ENCODE measurements around the gene ARL8A.
"Not testable (repeated sequence)": the region's sequence is repeated elsewhere in the genome, so short reads cannot be mapped to it uniquely, and the experiment has no call there.

Gene ARL8A

DNA sequence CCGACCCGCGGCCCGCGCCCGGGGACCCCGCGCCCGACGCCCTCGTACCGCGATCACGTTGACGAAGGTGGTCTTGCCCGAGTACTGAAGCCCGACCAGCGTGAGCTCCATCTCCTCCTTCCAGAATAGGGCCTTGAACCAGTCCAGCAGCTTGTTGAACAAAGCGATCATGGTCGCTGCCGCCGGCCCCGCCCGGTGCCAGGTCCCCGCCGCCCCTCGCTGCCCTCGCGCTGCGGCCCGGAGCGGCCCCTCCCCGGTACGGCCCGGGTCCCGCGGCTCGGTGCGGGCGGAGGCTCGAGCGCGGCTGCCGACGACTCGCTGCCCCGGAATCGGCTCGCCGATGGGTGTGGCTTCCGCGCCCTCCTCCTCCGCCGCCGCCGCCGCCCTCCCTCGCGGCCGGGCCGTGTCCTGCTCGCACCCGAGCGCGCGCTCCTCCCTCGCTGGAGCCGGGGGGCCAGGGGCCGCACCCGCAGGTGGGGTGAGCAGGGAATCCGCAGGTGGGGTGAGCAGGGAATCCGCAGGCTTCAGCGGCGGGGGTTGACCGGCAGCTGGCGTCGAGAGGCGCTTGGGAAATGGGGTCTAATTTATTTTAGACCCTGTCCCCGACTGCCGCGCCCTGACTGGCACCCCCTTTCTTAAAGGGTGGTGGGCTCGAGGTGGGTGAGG lies at the start of gene ARL8A:
ARL8A (minus strand) TSS at position 336 of the 666 bp plus-strand sequence; CDS start at position 171, 165 bp downstream.
- DNase-seq: peak; percentile 77

DNA sequence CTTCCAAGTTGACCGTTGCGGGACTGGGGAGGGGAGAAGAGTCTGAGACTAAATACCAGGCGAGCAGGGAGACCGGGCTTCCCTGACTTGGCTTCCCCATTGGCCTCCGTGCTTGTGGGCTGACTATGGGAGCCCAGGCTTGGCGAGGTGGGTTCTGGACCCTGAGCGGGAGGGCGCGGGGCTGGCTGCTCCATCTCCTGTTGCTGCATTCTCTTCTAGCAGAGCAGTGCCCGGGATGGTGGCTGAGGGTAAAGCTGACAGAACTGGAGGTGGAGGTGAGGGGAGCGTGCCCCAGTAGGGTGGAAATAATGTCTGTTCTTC lies 49.8 kb upstream of the ARL8A start:
- DNase-seq: no peak

GRCh38 chr1:202193614-202194327 lies 49.2 kb upstream of the ARL8A start, which contains the start of gene LGR6:
LGR6 (plus strand) TSS chr1:202193799; CDS start chr1:202193990, 191 bp downstream.
- DNase-seq: no peak

- peak; percentile 86 for DNase-seq
Measured at GRCh38 chr1:202192770-202193613, 48.5 kb upstream of the ARL8A start.

- not testable (repeated sequence) for DNase-seq
Measured at GRCh38 chr1:202191391-202191790, 46.9 kb upstream of the ARL8A start.

DNA sequence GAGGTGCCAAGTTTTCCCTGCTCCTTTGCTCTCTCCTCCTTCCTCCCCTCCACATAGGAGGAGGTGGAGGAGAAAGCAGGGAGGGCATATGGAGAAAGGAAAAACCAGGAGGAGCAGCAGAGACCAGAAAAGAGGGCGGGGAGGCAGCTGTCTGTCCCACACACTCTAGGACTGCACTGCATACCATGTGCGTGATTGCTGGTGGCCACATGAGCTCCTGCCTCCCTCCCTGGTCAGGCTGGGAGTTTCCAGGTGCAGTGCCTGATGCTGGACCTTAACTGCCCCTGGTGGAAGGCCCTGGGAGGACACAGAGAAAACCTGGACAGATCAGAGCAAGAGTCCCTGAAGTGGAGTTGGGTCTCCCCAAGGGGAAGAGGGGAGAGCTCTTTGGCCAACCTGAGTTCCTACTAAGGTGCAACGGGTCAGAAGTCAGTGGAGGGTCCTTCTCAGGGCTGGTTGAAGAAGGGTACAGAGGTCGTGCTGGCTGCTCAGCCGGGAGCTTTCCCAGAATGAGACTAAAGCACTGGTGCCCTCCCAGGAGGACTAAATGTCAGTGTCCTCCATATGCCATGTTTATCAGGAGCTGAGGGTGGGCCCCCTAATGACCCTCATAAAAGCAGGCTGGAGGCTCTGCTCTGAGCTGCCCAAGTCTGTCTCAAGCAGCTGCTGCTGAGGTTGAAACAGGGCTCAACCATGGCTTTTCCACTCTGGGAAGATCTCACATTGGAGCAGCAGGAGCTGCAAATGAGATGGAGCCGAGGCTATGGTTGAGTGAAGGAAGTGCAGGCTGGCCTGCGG lies 45.6 kb upstream of the ARL8A start:
- DNase-seq: peak; percentile 58

DNA sequence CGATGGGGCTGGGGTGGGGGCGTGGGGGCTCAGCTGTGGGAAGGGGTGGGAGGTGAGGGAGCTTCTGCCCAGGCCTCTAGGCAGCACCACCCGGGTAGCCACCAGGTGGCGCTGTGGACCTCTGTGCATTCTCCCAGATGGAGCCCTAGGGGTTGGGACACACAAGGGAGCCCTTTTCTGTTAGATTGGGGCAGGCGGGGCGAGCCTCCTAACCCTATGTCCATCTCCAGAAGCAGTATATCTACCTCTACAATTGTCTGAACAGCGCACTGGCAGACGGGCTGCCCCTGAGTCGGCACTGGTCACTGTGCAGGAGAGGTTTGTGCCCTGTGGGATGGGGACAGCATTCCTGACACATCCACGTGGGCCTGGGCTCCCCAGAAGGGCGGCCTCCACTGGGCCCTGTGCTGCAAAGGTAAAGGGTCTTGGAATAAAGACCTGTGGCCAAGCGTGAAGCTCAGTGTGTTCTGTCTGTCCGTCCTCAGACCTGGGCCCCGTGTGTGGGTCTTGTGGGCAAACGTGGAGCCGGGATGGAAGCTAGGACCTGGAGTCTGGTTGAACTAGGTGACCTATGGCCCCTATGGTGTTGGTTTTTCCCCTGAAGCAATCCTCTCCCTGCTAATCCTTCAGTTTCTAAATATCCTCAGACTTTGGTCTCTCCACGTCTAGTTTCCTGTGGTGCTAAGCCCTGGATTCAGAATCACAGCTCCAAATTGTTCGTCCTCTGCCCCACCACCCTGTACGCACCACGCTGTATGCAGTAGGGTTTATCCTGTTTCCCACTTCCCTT lies 44.7 kb upstream of the ARL8A start:
- DNase-seq: peak; percentile 93

GRCh38 chr1:202187697-202188407 lies 43.3 kb upstream of the ARL8A start:
- DNase-seq: no peak

DNA sequence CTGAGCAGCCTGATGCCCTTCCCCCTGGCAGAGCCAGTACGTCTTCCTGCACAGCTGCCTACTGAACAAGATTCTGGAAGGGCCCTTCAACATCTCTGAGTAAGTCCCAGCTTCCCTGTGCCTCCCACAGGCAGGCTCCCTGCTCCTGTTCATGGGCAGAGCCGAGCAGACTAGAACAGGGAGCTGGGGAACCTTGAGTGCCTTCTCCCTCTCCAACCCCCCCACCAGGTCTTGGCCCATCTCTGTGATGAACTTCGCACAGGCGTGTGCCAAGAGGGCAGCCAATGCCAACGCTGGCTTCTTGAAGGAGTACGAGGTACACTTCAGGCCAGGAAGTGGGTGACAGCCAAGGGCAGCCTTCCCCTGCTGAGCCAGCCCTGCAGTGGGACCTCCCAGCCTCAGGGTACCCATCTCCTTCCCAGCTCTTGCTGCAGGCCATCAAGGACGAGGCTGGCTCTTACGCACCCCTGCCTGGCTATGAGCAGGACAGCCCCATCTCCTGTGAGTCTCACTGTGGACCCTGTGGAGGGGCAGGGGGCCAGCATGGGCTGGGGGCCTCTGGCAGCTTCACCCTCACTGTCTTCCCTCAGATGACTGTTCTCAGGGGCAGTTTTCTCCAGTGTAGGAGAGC lies 42.6 kb upstream of the ARL8A start:
- DNase-seq: no peak

DNA sequence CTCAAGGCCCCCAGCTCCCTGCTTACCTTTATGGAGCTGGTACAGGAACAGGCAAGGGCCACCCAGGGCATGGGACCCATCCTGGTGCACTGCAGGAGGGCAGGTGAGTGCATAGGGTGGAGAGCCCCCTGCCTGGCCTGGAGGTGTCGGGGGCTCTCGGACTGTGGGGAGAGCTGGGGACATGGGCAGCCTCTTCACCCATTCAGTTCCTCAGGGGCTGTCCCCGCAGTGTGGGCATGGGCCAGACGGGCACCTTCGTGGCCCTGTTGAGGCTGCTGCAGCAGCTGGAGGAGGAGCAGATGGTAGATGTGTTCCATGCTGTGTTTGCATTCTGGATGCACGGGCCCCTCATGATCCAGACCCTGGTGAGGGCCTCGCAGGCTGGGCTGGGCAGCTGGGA lies 41.8 kb upstream of the ARL8A start:
- no peak for DNase-seq

DNA sequence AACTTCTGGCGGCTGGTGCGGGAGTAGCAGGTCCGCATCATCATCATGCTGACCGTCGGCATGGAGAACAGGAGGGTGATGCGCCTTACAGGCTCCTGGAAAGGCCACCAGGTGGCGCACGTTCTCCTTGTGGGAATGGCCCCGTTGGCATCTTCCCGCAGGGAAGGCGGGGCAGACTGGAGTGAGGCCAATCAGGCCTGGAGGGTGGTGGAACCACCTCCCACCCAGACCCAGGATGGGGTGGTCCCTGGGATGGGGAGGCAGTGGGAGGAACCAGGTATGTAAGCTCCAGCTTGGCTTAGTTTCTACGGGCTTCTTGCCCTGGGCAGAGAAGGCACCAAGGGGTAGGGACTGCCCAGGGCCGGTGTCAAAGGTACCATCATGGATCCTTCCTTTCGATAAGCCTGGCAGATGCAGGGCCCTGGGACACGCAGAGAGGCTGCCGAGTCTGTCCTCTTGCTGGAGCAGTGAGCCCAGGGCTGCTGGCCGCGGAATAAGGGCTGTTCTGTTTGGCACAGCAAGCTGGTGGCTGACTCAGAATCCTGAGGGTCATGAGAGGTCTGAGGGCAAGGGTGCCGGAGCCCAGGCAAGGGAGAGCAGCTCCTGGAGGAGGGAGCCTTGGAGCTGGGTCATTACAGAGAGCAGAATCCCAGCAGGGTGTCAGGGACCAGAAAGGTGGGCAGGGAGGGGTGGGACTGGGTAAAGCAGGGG lies 40.4 kb upstream of the ARL8A start:
- peak; percentile 99 for DNase-seq

- peak; percentile 85 for DNase-seq
Measured at GRCh38 chr1:202182040-202182877, 37.7 kb upstream of the ARL8A start.

DNA sequence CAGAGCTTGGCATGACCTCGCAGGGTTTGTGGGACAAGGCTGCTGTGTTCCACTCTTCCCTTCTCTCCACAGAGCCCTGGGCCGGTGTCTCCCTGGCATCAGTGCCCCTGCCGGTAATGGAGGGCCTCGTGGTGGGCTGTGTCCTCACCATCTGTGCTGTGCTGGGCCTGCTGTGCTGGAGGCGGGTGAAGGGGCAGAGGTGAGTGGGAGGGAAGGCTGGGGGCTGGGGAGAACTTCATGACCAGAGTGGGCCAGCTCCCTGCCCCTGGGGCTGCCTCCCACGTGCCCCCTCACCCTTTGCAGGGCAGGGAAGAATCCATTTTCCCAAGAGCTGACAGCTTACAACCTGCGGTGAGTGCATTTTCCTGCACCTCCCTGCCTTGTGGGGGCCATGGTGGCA lies 37.0 kb upstream of the ARL8A start:
- DNase-seq: no peak

GRCh38 chr1:202180751-202181139 lies 36.2 kb upstream of the ARL8A start:
- not testable (repeated sequence) for DNase-seq

- no peak for DNase-seq
Measured at GRCh38 chr1:202179828-202180750, 35.6 kb upstream of the ARL8A start.

DNA sequence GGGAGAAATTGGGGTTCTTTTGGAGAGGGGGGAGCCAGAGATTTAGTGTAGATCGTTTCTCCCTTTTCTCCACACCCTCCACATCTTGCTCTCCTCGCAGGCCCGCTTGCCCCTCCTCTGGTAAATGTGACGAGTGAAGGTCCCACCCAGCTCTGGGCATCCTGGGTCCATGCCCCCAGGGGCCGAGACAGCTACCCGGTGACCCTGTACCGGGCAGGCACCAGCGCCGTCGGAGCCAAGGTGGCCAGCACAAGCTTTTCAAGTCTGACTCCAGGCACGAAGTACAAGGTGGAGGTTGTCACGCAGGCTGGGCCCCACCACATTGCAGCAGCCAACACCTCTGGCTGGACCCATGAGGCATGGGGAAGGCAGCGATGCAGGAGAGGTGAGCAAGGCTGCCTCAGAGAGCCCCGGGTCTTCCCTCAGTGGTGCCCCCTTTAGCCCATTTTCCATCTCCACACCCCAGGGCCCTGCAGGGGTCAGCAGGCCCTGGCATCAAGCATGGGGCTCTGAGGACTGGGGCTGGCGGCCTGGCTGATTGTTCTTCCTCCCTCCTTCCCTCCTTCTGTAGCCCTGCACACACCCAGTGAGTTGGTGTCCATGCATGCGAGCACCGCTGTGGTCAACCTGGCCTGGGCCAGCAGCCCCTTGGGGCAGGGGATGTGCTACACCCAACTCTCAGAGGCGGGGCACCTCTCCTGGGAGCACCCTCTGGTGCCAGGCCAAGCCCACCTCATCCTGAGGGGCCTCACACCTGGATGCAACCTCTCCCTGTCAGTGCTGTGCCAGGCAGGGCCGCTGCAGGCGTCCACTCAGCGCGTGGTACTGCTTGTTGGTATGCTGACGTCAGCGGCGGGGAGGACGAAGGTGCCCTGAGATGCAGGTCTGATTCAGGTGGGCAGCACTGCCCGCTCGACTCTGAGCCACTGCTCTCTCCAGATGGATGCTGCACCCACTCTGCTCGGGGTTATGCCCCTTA lies 32.7 kb upstream of the ARL8A start:
- no peak for DNase-seq

DNA sequence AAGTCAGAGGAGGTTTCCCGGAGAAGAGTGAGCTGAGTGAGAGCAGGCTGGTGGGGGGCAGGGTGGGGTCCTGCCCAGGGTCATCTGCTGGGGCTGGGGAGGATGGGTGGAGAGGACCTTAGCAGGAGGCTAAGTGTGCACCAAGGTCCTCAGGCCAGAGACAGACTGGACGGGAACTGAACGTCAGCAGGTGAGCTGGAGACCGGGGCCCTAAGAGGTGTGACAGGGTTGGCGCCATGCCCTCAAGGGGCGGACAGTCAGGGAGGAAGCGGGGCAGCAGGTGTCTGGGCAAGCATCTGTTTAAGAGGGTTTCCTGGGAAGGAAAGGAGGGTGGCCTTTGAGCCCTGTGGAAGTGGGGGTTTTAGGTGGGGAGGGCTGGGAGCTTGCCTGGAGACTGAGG lies 29.5 kb upstream of the ARL8A start:
- DNase-seq: no peak

Data from NCI-H82 (cell line).